HG02763 (cell line): ENCODE data around the gene ZDHHC19.

Source experiments
- ATAC-seq: cut with Tn5 transposase; IDR thresholded peaks from one replicate; pipeline ENCODE4 v1.9.1; 2021; ENCODE audit warnings: mild to moderate bottlenecking, moderate library complexity; ENCODE audit not compliant: unreplicated experiment

The ZDHHC19 gene

DNA sequence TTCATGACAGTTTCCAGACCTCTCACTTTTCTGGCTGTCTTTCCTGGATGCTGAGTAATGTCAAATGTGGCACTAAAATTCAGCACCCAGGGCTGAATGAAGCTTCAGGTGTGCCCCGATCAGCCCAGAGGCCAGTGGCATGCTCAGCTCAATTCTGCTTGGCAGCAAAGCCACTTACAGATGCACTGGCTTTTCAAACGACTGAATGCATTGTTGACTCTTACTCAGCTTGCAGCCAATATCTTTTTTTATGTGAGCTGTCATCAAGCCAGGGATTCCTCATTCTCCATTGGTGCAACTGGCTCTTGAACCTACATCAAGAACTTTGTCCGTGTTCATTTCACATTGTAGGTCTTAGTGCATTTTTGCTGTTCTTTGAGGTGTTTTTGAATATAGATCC is 60.7 kb downstream of the ZDHHC19 start:
- no peak for ATAC-seq

DNA sequence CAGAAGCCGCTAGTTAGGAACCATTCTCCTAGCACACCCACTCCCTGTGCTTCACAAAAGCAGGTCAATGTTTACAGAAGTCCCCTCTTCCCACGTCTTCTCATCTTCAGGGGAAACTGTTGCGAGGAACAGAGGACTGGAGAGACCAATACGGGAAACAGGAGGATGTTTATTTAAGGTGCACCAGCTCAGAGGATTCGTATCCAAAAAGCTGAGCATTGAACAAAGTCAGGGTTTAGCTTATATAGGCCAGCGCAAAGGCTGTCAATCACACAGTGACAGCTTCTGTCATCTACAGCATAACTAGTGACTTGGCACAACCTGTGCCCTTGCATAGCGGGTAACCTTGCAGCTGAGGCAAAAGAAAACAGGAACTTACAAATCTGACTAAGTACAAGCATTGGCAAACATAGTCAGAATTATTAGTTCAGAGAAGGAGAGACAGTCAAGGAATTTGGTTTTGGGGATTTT is 61.3 kb downstream of the ZDHHC19 start:
- ATAC-seq = no peak

DNA sequence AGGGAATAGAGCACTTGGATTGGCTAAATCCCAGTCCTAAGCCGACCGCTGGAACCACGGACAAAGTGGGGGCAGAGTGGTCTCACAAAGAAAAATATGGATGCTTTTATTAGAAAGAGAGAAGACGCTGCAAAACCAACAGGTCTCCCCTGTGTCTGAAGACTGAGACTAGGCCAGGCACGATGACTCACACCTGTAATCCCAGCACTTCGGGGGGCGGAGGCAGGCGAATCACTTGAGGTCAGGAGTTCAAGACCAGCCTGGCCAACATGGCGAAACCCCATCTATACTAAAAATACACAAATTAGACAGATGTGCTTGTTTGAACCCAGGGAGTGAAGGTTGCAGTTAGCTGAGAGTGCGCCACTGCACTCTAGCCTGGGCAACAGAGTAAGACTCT is 61.8 kb downstream of the ZDHHC19 start:
- ATAC-seq = no peak
